GM19372 (cell line): ENCODE results near the gene ZNF407.
A peak's percentile ranks its signal among the peaks of the same experiment; 100 is the strongest.

Source experiments
- ATAC-seq: cut with Tn5 transposase; IDR thresholded peaks from one replicate; pipeline ENCODE4 v1.9.1; 2021; ENCODE audit warnings: mild to moderate bottlenecking, low read depth, moderate library complexity; ENCODE audit not compliant: unreplicated experiment

ZNF407 gene

DNA sequence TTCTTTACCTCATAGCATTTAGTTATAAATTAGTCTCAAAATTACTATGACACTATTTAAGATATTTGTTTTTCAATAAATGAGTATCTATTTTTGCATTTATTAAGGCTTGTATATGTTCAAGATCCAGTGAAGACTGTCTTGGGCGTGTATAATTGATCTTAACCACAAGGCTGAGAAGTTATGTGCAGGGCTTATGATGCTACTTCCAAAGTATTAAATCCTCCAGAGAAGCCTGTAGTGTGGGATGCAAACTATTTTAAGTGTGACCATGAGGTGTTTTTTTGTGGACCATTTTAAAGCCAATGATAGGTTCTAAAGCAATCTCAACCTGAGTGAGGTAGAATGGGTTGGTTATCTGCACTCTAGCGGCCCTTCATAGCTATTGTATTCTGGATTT lies 219.9 kb downstream of the ZNF407 start:
- ATAC-seq, result no peak

DNA sequence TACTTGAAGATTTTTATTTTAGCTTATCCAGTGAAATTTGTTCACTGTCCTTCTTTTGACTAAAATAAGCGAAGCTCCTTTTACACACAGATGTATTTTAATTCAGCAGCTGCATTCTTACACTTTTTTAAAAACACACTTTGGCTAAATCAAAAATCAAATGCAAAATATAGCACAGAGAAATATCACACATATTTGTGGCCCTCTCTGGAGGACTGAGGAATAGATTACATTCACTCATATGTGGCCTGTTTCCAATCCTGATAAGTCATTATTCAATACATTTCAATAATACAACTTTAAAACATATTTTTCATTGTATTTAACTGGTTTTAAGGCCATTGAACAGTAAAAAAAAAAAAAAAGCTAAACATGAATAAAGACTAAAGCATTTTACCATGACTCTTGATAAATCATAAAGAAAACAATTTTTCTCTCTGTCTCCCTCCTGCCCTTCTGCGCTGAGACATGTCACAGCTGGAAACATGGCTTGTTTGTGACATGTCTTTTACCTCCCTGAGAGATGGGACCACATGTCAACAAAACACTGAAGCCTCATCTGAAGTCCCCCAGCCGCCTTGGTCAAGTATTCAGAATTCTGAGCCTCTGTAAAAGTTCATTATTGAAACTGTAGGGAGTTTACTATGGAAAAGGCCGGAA lies 221.0 kb downstream of the ZNF407 start:
- no peak for ATAC-seq

DNA sequence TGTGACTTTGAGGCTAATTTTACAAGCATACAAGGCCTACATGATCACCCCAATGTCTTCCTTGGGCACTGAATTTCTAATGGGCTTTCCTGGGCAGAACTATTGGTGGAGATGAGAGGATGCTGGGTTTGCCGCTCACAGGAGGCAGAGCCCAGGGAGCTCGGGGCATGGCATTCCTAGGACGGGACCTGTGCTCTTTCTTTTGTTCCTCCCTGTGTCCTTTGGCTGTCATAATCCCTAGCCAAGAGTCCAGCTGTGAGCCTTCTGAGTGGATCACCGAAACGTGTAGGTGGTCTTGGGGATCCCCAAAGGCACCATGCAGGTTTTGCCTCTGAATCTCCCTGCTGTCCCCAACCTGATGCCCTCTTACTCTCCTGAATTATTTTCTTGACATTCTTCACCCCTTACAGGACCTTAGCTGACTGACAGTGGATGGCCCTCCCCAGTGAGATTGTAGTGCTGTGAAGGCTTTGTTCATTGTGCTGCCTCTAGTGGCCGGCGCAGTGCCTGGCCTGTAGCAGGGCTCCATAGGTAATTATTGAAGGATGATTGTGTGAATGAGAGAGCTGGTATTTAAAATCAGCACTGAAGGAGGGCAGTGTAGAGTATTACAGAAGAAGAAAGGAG lies 221.9 kb downstream of the ZNF407 start:
- ATAC-seq, result peak; percentile 92

- no peak for ATAC-seq
Observed at GRCh38 chr18:74820160-74820780, 222.6 kb downstream of the ZNF407 start.

GRCh38 chr18:74825460-74825859 lies 227.8 kb downstream of the ZNF407 start:
- ATAC-seq, result no peak

DNA sequence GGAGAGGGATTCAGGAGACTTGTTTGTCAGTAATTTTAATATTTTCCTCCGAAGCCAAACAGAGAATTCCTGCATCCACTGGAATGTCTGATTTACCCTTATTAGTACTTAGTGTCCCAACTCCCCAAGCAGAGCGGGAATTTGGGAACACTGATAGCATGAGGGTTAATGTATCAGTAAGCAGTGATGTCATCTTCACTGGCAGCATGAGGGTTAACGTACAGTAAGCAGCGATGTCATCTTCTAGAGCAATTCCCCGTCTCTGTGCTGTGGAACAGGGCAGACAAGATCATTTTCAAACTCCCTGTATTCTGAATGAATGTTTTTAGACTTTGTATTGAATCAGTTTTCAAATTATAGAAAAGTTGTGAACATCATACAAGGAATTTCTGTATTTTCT lies 228.9 kb downstream of the ZNF407 start:
- no peak for ATAC-seq

GRCh38 chr18:74828200-74828599 lies 230.5 kb downstream of the ZNF407 start:
- ATAC-seq, result no peak

GRCh38 chr18:74831571-74832250 lies 234.0 kb downstream of the ZNF407 start:
- no peak for ATAC-seq

- no peak for ATAC-seq
Observed at GRCh38 chr18:74832381-74832780, 234.7 kb downstream of the ZNF407 start.

DNA sequence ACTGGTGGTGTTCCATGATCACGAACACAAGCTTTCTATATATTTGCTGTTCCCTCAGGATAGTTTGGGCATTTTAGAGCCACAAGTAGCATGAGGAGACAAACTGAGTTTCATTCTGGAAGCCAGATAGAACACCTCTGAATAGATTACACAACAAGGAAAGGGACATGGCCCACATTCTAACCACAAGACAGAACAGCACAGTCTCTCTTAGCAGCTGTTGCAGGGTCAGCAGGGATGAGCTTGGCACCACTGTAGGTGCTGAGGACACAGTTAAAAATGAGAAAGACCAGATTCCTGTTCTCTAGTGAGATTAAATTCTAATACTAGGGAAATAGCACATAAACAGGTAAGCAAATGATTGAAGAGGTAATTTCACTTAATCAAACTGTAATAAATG lies 235.3 kb downstream of the ZNF407 start:
- no peak for ATAC-seq

DNA sequence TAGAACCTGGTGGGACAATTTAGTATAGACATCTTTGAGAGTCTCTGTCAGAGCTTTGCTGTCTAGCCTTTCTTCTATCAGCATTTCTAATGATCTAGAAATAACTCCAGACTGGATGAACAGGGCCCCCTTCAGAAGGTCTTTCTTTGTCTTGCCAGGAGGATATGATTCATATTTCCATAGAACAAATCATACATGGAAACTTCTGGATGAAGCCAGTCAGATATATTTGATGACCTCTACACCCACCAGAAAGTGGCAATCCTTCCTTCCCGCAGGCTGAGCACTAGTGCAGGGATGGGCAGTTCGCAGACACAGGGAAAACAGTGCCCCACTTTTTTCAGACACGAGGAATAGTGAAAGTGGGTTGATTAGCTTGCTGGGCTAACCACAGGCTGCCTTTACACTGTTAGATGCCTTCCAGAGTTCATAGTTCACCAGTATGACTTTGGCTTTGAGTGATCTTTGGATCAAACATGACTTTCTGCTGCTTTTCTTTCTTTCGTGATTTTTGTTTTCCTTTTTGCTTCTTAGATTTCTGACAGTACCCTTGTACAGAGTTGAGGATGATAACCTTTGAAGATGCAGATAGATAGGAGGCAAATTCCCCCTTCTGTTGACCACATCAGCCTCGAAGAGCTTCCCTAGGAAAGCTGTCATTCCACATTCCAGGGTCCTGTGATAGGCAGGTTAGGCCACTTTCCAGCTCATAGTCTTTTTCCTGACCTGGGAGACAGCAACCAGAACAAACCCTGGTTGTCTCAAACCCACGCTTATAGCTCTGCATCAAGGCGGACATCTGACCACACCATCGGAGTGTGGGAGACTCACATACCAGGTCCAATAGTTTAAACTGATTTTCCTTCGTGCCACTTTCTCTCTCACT lies 237.0 kb downstream of the ZNF407 start:
- ATAC-seq, result no peak

GRCh38 chr18:74836296-74837139 lies 238.8 kb downstream of the ZNF407 start:
- ATAC-seq, result no peak

GRCh38 chr18:74840492-74841167 lies 243.0 kb downstream of the ZNF407 start:
- ATAC-seq, result no peak

GRCh38 chr18:74841248-74841647 lies 243.6 kb downstream of the ZNF407 start:
- ATAC-seq, result no peak

DNA sequence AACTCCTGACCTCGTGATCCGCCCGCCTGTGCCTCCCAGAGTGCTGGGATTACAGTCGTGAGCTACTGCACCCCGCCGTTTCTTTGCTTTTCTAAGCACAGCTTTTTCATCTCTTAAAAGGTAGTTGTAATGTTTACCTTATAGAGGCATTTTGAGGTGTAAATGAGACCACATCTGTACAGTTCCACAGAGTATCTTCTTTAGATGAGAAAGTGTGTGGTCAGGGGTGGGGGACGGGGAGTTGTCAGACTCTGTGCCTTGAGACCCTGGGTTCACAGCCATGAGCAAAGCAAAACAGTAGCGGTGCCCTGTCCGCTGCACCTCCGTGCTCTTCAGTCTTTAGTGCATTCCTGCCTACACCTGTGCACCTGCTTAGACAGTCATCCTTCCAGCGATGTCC lies 251.6 kb downstream of the ZNF407 start:
- no peak for ATAC-seq

DNA sequence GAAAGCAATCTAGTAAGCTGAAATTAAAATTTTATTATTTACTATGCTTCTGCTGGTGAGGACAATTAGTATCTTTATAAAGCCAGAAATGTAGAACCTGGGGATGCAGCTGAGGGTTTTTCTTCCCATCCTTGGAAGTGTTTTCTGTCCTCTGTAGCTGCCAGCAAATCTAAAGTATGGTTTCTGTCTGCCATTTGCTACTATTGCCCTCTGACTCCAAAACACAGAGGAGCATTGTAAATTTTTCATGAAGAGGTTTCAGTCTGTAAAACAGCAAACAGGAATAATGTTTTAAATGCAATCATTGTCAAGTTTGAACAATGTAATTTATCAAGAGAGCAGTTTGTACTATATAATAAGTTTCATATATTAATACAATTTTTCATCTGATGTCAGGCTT lies 258.8 kb downstream of the ZNF407 start:
- no peak for ATAC-seq

- no peak for ATAC-seq
Observed at GRCh38 chr18:74856928-74857327, 259.3 kb downstream of the ZNF407 start.

GRCh38 chr18:74857901-74858300 lies 260.2 kb downstream of the ZNF407 start:
- no peak for ATAC-seq

GRCh38 chr18:74861154-74861553 lies 263.5 kb downstream of the ZNF407 start:
- ATAC-seq, result no peak
